GM19463 (cell line): ENCODE results near the gene PTPRB.

Experiments used
- ATAC-seq: cut with Tn5 transposase; IDR thresholded peaks from one replicate; pipeline ENCODE4 v1.9.1; 2021; ENCODE audit warnings: mild to moderate bottlenecking, moderate library complexity; ENCODE audit not compliant: unreplicated experiment

Gene PTPRB

DNA sequence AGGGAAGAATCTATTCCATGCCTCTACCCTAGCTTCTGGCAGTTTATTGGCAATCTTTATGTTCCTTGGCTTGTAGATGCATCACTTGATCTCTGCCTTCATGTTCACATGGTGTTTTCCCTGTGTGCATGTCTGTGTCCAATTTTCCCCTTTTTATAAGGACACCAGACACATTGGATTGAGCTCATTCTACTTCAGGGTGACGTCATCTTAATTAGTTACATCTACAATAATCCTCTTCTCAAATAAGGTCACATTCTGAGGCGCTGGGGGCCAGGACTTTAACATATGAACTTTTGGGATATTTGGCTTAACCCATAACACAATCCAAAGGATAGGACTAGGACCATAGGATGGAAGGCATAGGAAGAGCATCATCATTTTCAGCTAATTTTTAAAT is 169.8 kb downstream of the PTPRB start:
- ATAC-seq, result no peak

DNA sequence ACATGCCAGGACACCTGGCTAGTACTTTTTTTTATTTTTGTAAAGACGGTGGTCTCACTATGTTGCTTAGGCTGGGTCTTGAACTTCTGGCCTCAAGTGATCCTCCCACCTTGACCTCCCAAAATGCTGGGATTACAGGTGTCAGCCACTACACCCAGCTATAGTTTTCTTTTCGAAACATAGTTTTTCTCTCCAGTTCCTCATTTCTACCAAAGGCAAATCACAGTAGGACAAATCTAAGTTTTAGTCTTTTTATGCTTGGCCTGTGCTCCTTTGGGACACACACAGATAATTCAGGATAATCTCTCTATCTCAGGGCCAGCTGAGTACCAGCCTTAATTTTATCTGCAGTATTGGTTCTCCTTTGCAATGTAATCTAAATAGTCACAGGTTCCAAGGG is 170.5 kb downstream of the PTPRB start:
- no peak for ATAC-seq
